ENCODE data around the gene ALG12. TPM values are rescaled to one million over a fixed set of nuclear protein-coding genes. Genes with fewer than 3 reads are reported as not detected.

The ALG12 gene
- total and polyA plus RNA-seq, 2 donors (not counting 1 experiment from before 2014, with no cell fraction given): 15.2 to 16.6 TPM

DNA sequence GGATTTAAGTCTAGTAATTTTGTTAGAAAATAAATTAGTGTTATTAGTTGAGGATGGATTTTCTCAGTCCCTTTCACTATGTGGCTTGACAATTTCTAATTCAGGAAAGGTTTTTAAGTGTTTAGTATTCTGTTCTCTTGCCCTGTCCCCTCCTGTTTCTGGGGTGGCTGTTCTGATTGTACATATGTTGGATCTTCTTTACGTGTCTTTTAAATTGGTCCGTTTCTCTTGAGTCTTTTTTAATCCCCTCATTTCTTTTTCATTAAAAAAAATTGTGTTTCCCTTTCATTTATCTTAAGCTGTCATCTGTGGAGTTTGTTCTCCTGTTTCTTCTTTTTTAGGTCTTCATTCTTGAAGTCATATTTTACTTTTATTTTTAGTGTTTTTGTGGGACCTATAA, 52.1 kb downstream of the ALG12 start:
- DNase-seq (no peak), ATAC-seq (ENCODE audit: low read depth) (no peak)
- Histone ChIP-seq H3K36me3 (replicated peaks in 1 of 2; ENCODE audit: control extremely low read depth in 1 of 2, control insufficient read depth in 1 of 2, extremely low read depth in 1 of 2, insufficient read depth in 2 of 2, low read length in 1 of 2) (peaks cover 0 to 2% of the 10 kb centered on the region in 2 experiments), H3K27ac (ENCODE audit: low read length in 2 of 2) (no peak overlapping the region), H3K79me2 (ENCODE audit: control insufficient read depth, insufficient read depth, low read length) (peaks cover 99% of the 10 kb centered on the region), H2AFZ (ENCODE audit: insufficient read depth, low read depth, low read length, poor library complexity, severe bottlenecking) (no peak overlapping the region), H3K4me2 (replicated peaks; ENCODE audit: low read depth, low read length, poor library complexity, severe bottlenecking) (no peak overlapping the region), H4K20me1 (ENCODE audit: control insufficient read depth, insufficient read depth, low read length, poor library complexity, severe bottlenecking) (peaks cover 49% of the 10 kb centered on the region), H3K9me3 (ENCODE audit: control extremely low read depth in 1 of 3, control insufficient read depth in 2 of 3, insufficient read depth in 1 of 3, low read length in 2 of 3) (peaks cover 0 to 39% (median 22%) of the 10 kb centered on the region in 3 donors), H3K27me3 (replicated peaks in 1 of 4; ENCODE audit: control extremely low read depth in 1 of 4, control insufficient read depth in 3 of 4, insufficient read depth in 4 of 4, low read length in 3 of 4) (no peaks in the 10 kb centered on the region), H3K9ac (ENCODE audit: low read length) (no peak overlapping the region), H3K4me1 (ENCODE audit: control insufficient read depth in 2 of 2, insufficient read depth in 2 of 2, low read length in 2 of 2) (peaks cover 0 to 5% of the 10 kb centered on the region in 2 donors), H3K4me3 (ENCODE audit: control extremely low read depth in 1 of 5, extremely low read depth in 1 of 5, insufficient read depth in 1 of 5, low read depth in 2 of 5, low read length in 4 of 5) (no peak overlapping the region)
- CTCF ChIA-PET: no interaction called here
- POLR2A ChIA-PET: no interaction called here
- Mint-ChIP-seq H3K4me3 (no peak overlapping the region), H3K9me3 (ENCODE audit: insufficient read depth) (peaks cover 20% of the 10 kb centered on the region), H3K27me3 (no peaks in the 10 kb centered on the region), H3K4me1 (peaks cover 19% of the 10 kb centered on the region), H3K27ac (no peak overlapping the region)
- TF ChIP-seq EZH2 (IDR thresholded peaks at IDR 0.05; ENCODE audit: borderline replicate concordance, insufficient read depth, low read depth, low read length, poor library complexity, severe bottlenecking): no peak
- TF ChIP-seq, protein P1, sequence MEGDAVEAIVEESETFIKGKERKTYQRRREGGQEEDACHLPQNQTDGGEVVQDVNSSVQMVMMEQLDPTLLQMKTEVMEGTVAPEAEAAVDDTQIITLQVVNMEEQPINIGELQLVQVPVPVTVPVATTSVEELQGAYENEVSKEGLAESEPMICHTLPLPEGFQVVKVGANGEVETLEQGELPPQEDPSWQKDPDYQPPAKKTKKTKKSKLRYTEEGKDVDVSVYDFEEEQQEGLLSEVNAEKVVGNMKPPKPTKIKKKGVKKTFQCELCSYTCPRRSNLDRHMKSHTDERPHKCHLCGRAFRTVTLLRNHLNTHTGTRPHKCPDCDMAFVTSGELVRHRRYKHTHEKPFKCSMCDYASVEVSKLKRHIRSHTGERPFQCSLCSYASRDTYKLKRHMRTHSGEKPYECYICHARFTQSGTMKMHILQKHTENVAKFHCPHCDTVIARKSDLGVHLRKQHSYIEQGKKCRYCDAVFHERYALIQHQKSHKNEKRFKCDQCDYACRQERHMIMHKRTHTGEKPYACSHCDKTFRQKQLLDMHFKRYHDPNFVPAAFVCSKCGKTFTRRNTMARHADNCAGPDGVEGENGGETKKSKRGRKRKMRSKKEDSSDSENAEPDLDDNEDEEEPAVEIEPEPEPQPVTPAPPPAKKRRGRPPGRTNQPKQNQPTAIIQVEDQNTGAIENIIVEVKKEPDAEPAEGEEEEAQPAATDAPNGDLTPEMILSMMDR (IDR thresholded peaks at IDR 0.05): no peak
- intact Hi-C loops (cut with micrococcal nuclease): no loop called here
- WGBS (ENCODE audit: insufficient coverage): no CpG with 5 or more reads among the region's 2 CpGs

DNA sequence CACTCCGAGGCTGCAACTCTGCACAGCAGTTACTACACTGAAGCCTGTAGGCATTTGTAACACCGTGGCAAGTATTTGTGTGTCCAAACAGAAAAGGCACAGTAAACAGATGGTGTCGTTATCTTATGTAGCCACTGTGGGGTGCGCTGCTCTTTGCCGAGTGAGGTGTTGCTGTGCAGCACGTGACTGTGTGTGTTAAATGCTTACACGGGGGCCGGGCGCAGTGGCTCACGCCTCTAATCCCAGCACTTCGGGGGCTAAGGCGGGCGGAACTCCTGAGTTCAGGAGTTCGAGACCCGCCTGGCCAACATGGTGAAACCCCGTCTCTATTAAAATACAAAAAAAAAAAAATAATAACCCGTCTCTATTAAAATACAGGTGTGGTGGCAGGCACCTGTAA, 53.1 kb downstream of the ALG12 start:
- H3K4me1 Mint-ChIP-seq: peaks cover 18% of the 10 kb centered on the region
- CTCF ChIA-PET: interaction anchor here (0.6 kb wide), 1 partner anchor 411 kb away, joined by 3 read pairs; no protein-coding TSS in a partner anchor

More for the DNA sequence above, 53.1 kb downstream of the ALG12 start:
- ATAC-seq (ENCODE audit: low read depth): no peak
- H3K27ac Mint-ChIP-seq: no peak overlapping the region
- POLR2A ChIA-PET: no interaction called here
- H3K27me3 Mint-ChIP-seq: no peaks in the 10 kb centered on the region
- no peak for DNase-seq
- H3K27me3 ChIP-seq (replicated peaks in 1 of 4; ENCODE audit: control extremely low read depth in 1 of 4, control insufficient read depth in 3 of 4, insufficient read depth in 4 of 4, low read length in 3 of 4): no peaks in the 10 kb centered on the region
- H3K27ac ChIP-seq (ENCODE audit: low read length in 2 of 2): no peak overlapping the region
- H4K20me1 ChIP-seq (ENCODE audit: control insufficient read depth, insufficient read depth, low read length, poor library complexity, severe bottlenecking): peaks cover 54% of the 10 kb centered on the region
- H3K4me2 ChIP-seq (replicated peaks; ENCODE audit: low read depth, low read length, poor library complexity, severe bottlenecking): no peak overlapping the region
- H3K4me3 ChIP-seq (ENCODE audit: control extremely low read depth in 1 of 5, extremely low read depth in 1 of 5, insufficient read depth in 1 of 5, low read depth in 2 of 5, low read length in 4 of 5): no peak overlapping the region
- intact Hi-C loops (cut with micrococcal nuclease): no loop called here
- peaks cover 97% of the 10 kb centered on the region for H3K79me2 ChIP-seq (ENCODE audit: control insufficient read depth, insufficient read depth, low read length)
- peaks cover 0 to 2% of the 10 kb centered on the region in 2 experiments for H3K36me3 ChIP-seq (replicated peaks in 1 of 2; ENCODE audit: control extremely low read depth in 1 of 2, control insufficient read depth in 1 of 2, extremely low read depth in 1 of 2, insufficient read depth in 2 of 2, low read length in 1 of 2)
- 96% methylated on average over 12 of the region's 17 CpGs for WGBS (ENCODE audit: insufficient coverage)
- TF ChIP-seq EZH2 (IDR thresholded peaks at IDR 0.05; ENCODE audit: borderline replicate concordance, insufficient read depth, low read depth, low read length, poor library complexity, severe bottlenecking): no peak
- TF ChIP-seq, protein P1 (IDR thresholded peaks at IDR 0.05): no peak
- no peak overlapping the region for H3K4me3 Mint-ChIP-seq
- no peak overlapping the region for H2AFZ ChIP-seq (ENCODE audit: insufficient read depth, low read depth, low read length, poor library complexity, severe bottlenecking)
- peaks cover 0 to 39% (median 22%) of the 10 kb centered on the region in 3 donors for H3K9me3 ChIP-seq (ENCODE audit: control extremely low read depth in 1 of 3, control insufficient read depth in 2 of 3, insufficient read depth in 1 of 3, low read length in 2 of 3)
- H3K9me3 Mint-ChIP-seq (ENCODE audit: insufficient read depth): peaks cover 20% of the 10 kb centered on the region
- H3K9ac ChIP-seq (ENCODE audit: low read length): no peak overlapping the region
- H3K4me1 ChIP-seq (ENCODE audit: control insufficient read depth in 2 of 2, insufficient read depth in 2 of 2, low read length in 2 of 2): peaks cover 0 to 5% of the 10 kb centered on the region in 2 donors

All from B cell (primary cell).